ENCODE results near the gene PHPT1. TPM values are rescaled to one million over a fixed set of nuclear protein-coding genes. Genes with fewer than 3 reads are reported as not detected.

The PHPT1 gene
- total RNA-seq, 1 donor = 105 TPM

GRCh38 chr9:136890661-136891060 lies 41.5 kb downstream of the PHPT1 start:
- H3K4me3 ChIP-seq (ENCODE audit: low read depth, low read length) = no peak overlapping the region
- TF ChIP-seq, protein P1, sequence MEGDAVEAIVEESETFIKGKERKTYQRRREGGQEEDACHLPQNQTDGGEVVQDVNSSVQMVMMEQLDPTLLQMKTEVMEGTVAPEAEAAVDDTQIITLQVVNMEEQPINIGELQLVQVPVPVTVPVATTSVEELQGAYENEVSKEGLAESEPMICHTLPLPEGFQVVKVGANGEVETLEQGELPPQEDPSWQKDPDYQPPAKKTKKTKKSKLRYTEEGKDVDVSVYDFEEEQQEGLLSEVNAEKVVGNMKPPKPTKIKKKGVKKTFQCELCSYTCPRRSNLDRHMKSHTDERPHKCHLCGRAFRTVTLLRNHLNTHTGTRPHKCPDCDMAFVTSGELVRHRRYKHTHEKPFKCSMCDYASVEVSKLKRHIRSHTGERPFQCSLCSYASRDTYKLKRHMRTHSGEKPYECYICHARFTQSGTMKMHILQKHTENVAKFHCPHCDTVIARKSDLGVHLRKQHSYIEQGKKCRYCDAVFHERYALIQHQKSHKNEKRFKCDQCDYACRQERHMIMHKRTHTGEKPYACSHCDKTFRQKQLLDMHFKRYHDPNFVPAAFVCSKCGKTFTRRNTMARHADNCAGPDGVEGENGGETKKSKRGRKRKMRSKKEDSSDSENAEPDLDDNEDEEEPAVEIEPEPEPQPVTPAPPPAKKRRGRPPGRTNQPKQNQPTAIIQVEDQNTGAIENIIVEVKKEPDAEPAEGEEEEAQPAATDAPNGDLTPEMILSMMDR (IDR thresholded peaks at IDR 0.05; ENCODE audit: insufficient read depth, low read depth, low read length) = no peak
- no peak for DNase-seq (ENCODE audit: low read depth)

DNA sequence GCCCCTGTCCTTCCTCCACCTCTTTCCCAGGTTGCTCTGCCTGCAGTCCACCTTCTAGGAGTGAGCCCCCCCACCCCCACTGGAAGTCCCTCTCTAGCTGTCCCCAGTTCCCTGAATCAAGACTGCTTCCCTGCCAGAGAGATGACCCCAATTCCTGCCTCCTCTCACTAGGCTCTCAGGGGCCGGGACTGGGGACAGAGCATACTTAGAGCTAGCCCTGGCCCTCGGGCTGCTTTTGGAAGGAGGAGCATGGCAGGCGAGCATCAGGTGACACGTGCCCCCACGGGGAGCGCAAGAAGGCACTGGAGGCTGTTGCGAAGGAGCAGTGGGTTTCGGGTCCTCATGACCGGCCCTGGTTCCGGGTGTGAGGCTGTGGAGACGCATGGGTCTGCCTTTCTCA lies 46.8 kb downstream of the PHPT1 start:
- H3K4me3 ChIP-seq (ENCODE audit: low read depth, low read length) = no peak overlapping the region
- TF ChIP-seq, protein P1 (IDR thresholded peaks at IDR 0.05; ENCODE audit: insufficient read depth, low read depth, low read length) = no peak
- no peak for DNase-seq (ENCODE audit: low read depth)

GRCh38 chr9:136898483-136899100 lies 49.4 kb downstream of the PHPT1 start:
- TF ChIP-seq, protein P1 (IDR thresholded peaks at IDR 0.05; ENCODE audit: insufficient read depth, low read depth, low read length) = no peak
- no peak overlapping the region for H3K4me3 ChIP-seq (ENCODE audit: low read depth, low read length)
- no peak for DNase-seq (ENCODE audit: low read depth)

- TF ChIP-seq, protein P1 (IDR thresholded peaks at IDR 0.05; ENCODE audit: insufficient read depth, low read depth, low read length) = no peak
- no peak overlapping the region for H3K4me3 ChIP-seq (ENCODE audit: low read depth, low read length)
- DNase-seq (ENCODE audit: low read depth) = no peak
These were observed 50.0 kb downstream of the PHPT1 start for GRCh38 chr9:136899196-136899595.

GRCh38 chr9:136900556-136900955 lies 51.3 kb downstream of the PHPT1 start:
- H3K4me3 ChIP-seq (ENCODE audit: low read depth, low read length) = no peak overlapping the region
- TF ChIP-seq, protein P1 (IDR thresholded peaks at IDR 0.05; ENCODE audit: insufficient read depth, low read depth, low read length) = no peak
- DNase-seq (ENCODE audit: low read depth) = no peak

Small RNAs within 50 kb of the gene (small RNA-seq; reads per million reads assigned to genes)
- not detected for gene AL355987.2
- not detected for gene MIR4292
- gene MIR4479 = not detected

Other genes starting within 250 kb of the PHPT1 start
- 7.7 and 9.9 TPM in 2 replicates for gene EGFL7, start 186.5 kb upstream of the PHPT1 start, total RNA-seq
- 31.5 and 34.5 TPM in 2 replicates for gene AGPAT2, start 162.0 kb upstream of the PHPT1 start, total RNA-seq
- under 0.01 and 0.43 TPM in 2 replicates for gene DIPK1B, start 136.8 kb upstream of the PHPT1 start, total RNA-seq
- gene LCN10, start 106.5 kb upstream of the PHPT1 start, total RNA-seq = under 0.01 TPM in 1 of 2 replicates, not detected in the other
- gene LCN6, start 100.9 kb upstream of the PHPT1 start, total RNA-seq = not detected in 2 replicates
- gene LCN8, start 91.2 kb upstream of the PHPT1 start, total RNA-seq = not detected in 2 replicates
- not detected in 2 replicates for gene LCN15, start 84.9 kb upstream of the PHPT1 start, total RNA-seq
- gene TMEM141, start 58.1 kb upstream of the PHPT1 start, total RNA-seq = 33.5 and 39.7 TPM in 2 replicates
- gene CCDC183, start 53.1 kb upstream of the PHPT1 start, total RNA-seq = 0.32 and 0.43 TPM in 2 replicates
- gene RABL6, start 41.5 kb upstream of the PHPT1 start, total RNA-seq = 69.6 and 72.1 TPM in 2 replicates
- gene AJM1, start 6.9 kb upstream of the PHPT1 start, total RNA-seq = 0.86 and 1.3 TPM in 2 replicates
- 1.6 and 3.0 TPM in 2 replicates for gene MAMDC4, start 2.9 kb downstream of the PHPT1 start, total RNA-seq
- 146 and 163 TPM in 2 replicates for gene EDF1, start 16.9 kb downstream of the PHPT1 start, total RNA-seq
- gene TRAF2, start 37.1 kb downstream of the PHPT1 start, total RNA-seq = 11.0 and 16.8 TPM in 2 replicates
- 104 and 115 TPM in 2 replicates for gene FBXW5, start 95.3 kb downstream of the PHPT1 start, total RNA-seq
- 0.86 TPM in 1 of 2 replicates, not detected in the other for gene C8G, start 95.8 kb downstream of the PHPT1 start, total RNA-seq
- 0.86 TPM in 1 of 2 replicates, not detected in the other for gene LCN12, start 102.9 kb downstream of the PHPT1 start, total RNA-seq
- gene PTGDS, start 128.1 kb downstream of the PHPT1 start, total RNA-seq = 10.8 and 21.9 TPM in 2 replicates
- gene LCNL1, start 133.6 kb downstream of the PHPT1 start, total RNA-seq = 3.2 and 3.5 TPM in 2 replicates
- gene PAXX, start 143.0 kb downstream of the PHPT1 start, total RNA-seq = 9.9 and 18.0 TPM in 2 replicates
- 19.0 and 43.2 TPM in 2 replicates for gene CLIC3, start 147.2 kb downstream of the PHPT1 start, total RNA-seq
- gene ABCA2, start 178.8 kb downstream of the PHPT1 start, total RNA-seq = 14.7 and 15.5 TPM in 2 replicates
- gene FUT7, start 182.7 kb downstream of the PHPT1 start, total RNA-seq = not detected in 2 replicates
- gene NPDC1, start 196.8 kb downstream of the PHPT1 start, total RNA-seq = 6.4 and 13.0 TPM in 2 replicates
- not detected in 2 replicates for gene ENTPD2, start 204.7 kb downstream of the PHPT1 start, total RNA-seq
- gene SAPCD2, start 221.1 kb downstream of the PHPT1 start, total RNA-seq = 5.2 TPM in 2 replicates
- gene UAP1L1, start 228.1 kb downstream of the PHPT1 start, total RNA-seq = 16.0 and 31.2 TPM in 2 replicates
- 65.6 and 65.7 TPM in 2 replicates for gene MAN1B1, start 237.6 kb downstream of the PHPT1 start, total RNA-seq